Jurkat, Clone E6-1 (cell line): Measurements from ENCODE around the gene CYBRD1.
"Not testable (repeated sequence)": the region's sequence is repeated elsewhere in the genome, so short reads cannot be mapped to it uniquely, and the experiment has no call there.

ENCODE experiments used
- DNase-seq: peaks from one replicate; pipeline ENCODE4 v3.0.0-alpha.2; 2011; ENCODE audit warnings: low read depth, low spot score
- H3K4me3 ChIP-seq: 2 replicates; pipeline ENCODE4 v1.5.1; 2011; ENCODE audit warnings: mild to moderate bottlenecking, low read length, control low read depth, moderate library complexity

The CYBRD1 gene

DNA sequence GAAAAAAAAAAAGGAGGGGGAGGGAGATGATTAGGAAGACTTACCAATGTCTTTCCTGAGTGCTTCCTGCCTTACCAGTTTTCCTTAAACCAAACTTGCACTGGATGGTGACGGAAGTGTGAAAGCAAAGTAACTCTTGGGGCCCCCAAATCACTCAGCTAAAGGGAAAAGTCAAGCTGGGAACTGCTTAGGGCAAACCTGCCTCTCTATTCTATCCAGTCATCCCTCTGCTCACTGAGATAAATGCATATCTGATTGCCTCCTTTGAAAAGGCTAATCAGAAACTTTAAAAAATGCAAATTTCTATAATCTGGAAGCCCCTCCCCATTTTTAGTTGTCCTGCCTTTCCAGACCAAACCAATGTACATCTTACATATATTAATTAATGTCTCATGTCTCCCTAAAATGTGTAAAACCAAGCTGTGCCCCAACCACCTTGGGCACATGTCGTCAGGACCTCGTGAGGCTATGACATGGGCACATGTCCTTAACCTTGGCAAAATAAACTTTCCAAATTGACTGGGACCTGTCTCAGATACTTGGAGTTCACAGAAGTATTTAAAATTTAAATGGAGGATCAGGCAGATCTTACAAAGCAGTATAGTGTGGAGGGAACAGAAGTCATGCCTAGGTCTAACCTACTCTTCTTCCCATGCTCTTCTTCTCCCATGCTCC is 7.2 kb upstream of the CYBRD1 start:
- H3K4me3 ChIP-seq, result no peak overlapping the region
- no peak for DNase-seq

- DNase-seq, result no peak
- H3K4me3 ChIP-seq, result no peak overlapping the region
These were observed 6.5 kb upstream of the CYBRD1 start for GRCh38 chr2:171515672-171516298.

- H3K4me3 ChIP-seq, result no peak overlapping the region
- DNase-seq, result no peak
These were observed 5.5 kb upstream of the CYBRD1 start for GRCh38 chr2:171516793-171517192.

GRCh38 chr2:171520471-171520870 is 1.8 kb upstream of the CYBRD1 start:
- no peak overlapping the region for H3K4me3 ChIP-seq
- DNase-seq, result no peak

GRCh38 chr2:171521361-171522051 is 768 bp upstream of the CYBRD1 start:
- peak overlapping the region; percentile 83 for H3K4me3 ChIP-seq
- no peak for DNase-seq

DNA sequence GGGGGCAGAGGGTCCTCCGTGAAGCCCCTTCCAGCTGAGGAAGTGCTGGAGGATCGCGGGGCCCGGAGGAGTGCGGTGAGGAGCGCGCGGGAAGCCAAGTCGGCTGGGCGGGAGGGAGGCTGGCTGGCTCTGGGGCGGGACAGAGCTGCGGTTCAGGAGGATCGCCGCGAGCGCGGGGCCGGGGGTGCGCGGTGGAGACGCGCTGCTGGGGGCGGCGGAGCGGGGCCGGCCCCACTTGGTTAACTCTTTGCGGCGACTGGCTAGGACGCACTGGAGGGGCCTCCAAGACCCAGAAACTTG is 464 bp downstream of the CYBRD1 start:
- no peak for DNase-seq

GRCh38 chr2:171523088-171524017 is 1.1 kb downstream of the CYBRD1 start:
- DNase-seq, result peak; percentile 59
- H3K4me3 ChIP-seq, result peak overlapping the region; percentile 83

More for the DNA sequence above, 464 bp downstream of the CYBRD1 start:
- H3K4me3 ChIP-seq, result peak overlapping the region; percentile 83

- no peak for DNase-seq
- H3K4me3 ChIP-seq, result peak overlapping the region; percentile 83
These were observed 1.7 kb downstream of the CYBRD1 start for GRCh38 chr2:171524018-171524401.

DNA sequence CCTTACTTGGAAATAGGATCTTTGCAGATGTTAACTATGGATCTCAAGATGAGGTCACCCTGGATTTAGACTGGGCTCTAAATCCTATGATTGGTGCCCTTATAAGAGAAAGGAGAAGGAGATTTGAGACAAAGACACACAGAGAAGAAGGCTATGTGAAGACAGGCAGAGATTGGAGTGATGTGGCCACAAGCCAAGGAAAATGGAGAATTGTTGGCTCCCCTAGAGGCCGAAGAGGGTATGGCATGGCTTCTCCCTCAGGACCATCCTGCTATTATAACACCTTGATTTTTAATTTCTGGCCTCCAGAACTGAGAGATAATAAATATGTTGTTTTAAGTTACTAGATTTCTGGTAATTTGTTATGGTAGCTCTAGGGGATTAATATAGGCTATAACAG is 7.6 kb downstream of the CYBRD1 start:
- H3K4me3 ChIP-seq, result no peak overlapping the region
- no peak for DNase-seq

- DNase-seq, result no peak
- H3K4me3 ChIP-seq, result no peak overlapping the region
These were observed 8.1 kb downstream of the CYBRD1 start for GRCh38 chr2:171530378-171530777.

GRCh38 chr2:171530859-171531258 is 8.6 kb downstream of the CYBRD1 start:
- H3K4me3 ChIP-seq, DNase-seq: not testable (repeated sequence)

- H3K4me3 ChIP-seq, result no peak overlapping the region
- no peak for DNase-seq
These were observed 9.0 kb downstream of the CYBRD1 start for GRCh38 chr2:171531291-171531690.

- DNase-seq, result no peak
- H3K4me3 ChIP-seq, result no peak overlapping the region
These were observed 9.7 kb downstream of the CYBRD1 start for GRCh38 chr2:171531836-171532450.

DNA sequence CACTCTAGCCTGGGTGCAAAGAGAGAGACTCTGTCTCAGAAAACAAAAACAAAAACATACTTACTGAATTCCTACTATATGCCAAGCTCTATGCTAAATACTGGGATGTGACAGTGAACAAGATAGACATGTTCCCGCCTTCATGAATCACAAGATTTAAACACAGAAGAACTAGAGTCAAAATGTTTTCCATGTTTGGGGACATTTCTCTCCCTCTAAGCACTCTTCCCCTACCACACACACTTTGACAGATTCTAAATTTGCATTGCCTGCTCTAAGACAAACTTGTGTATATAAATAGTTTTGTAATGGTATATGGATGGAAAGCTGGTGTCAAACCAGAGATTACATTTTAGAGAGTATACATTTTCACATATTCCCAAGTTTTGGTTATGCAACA is 11.1 kb downstream of the CYBRD1 start:
- no peak for DNase-seq
- H3K4me3 ChIP-seq, result no peak overlapping the region

DNA sequence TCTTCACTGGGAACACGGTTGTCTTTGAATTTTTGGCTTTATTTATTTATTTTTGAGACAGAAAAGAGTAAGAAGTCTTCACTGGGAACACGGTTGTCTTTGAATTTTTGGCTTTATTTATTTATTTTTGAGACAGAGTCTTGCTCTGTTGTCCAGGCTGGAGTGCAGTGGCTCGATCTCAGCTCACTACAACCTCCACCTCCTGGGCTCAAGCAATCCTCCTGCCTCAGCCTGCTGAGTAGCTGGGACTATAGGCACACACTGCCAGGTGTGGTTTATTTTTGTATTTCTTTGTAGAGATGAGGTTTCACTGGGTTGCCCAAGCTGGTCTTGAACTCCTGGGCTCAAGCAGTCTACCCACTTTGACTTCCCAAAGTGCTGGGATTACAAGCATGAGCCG is 13.3 kb downstream of the CYBRD1 start:
- DNase-seq, H3K4me3 ChIP-seq: not testable (repeated sequence)

DNA sequence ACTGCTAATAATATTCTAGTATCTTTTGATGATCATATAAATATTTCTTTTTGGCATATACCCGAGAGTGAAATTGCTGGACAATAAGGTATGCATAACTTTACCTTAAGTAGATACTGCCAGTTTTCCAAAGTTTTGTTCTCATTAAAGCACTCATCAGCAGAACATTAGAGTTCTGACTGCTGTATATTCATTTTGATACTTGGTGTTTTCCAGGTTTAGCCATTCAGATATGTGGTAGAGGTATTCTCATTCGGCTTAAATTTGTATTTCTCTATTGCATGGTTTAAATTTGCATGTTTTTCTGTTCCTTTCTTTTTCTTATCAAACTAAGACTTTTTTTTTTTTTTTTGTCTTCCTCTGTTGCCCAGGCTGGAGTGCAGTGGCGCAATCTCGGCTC is 18.2 kb downstream of the CYBRD1 start:
- no peak overlapping the region for H3K4me3 ChIP-seq

GRCh38 chr2:171541202-171541887 is 19.1 kb downstream of the CYBRD1 start:
- no peak overlapping the region for H3K4me3 ChIP-seq
- DNase-seq, result no peak

More for the DNA sequence above, 18.2 kb downstream of the CYBRD1 start:
- DNase-seq, result no peak

DNA sequence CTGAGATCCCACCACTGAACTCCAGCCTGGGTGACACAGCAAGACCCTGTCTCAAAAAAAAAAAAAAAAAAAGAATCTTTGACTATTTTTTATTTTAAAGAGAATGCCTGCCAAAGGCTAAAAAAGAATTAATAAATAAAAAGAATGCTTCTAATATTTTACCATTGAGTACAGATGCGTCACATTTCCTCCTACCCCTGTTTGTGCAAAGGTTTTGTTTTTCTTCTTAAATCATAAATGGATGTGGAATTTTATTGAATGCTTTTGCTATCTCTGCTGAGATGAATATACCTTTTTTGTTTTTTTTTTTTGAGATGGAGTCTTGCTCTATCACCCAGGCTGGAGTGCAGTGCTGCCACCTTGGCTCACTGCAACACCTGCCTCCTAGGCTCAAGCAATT is 22.8 kb downstream of the CYBRD1 start:
- DNase-seq, result no peak
- no peak overlapping the region for H3K4me3 ChIP-seq

DNA sequence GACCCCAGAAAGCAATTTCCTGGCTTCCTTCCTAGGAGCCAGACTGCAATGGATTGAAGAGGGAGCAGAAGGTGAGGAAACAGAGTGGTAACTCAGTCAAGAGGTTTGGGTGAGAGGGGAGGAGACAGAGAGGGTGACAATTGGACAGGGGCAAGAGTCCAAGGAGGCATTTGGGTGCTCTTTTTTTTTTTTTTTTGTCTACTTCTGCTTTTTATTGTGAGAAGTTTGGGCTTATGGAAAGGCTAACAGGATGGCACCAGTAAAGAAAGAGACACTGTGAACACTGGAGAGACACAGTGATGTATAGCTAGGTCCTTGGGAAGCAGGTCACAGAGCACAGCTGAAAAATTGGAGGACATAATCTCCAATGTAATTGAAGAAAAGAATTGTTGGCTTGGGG is 25.0 kb downstream of the CYBRD1 start:
- H3K4me3 ChIP-seq, result no peak overlapping the region
- no peak for DNase-seq
